Keratinocyte (primary cell): Measurements from ENCODE around the gene DLG2. TPM values are rescaled to one million over a fixed set of nuclear protein-coding genes. Genes with fewer than 3 reads are reported as not detected.

Experiments used
- DNase-seq: peaks from one replicate; pipeline ENCODE4 v3.0.0-alpha.2; 2011; ENCODE audit warnings: low read depth, missing footprints, low spot score
- FAIRE-seq: peaks from 2 replicates; lab custom pipeline; 2011; peaks lifted over from hg19 to GRCh38; lab: Jason Lieb, UNC
- H2AFZ ChIP-seq: 2 replicates; pipeline ENCODE4 v1.6.0; 2012; ENCODE audit warnings: low read length, control low read depth, inconsistent platforms; ENCODE audit not compliant: control insufficient read depth
- H3K27ac ChIP-seq: 2 replicates; pipeline ENCODE4 v1.5.1; 2011; ENCODE audit warnings: low read length; ENCODE audit not compliant: control insufficient read depth, insufficient read depth
- H3K27me3 ChIP-seq: 3 replicates; pipeline ENCODE4 v1.6.0; 2011; ENCODE audit warnings: low read length; ENCODE audit not compliant: control insufficient read depth, insufficient read depth; ENCODE audit errors: extremely low read depth
- H3K36me3 ChIP-seq, 2 experiments: 2 replicates in 1 of 2; 3 replicates in 1 of 2; pipeline ENCODE4 v1.5.1; 2011; ENCODE audit warnings: low read length in 2 of 2, mild to moderate bottlenecking in 1 of 2; ENCODE audit not compliant: control insufficient read depth in 2 of 2, insufficient read depth in 2 of 2; ENCODE audit errors: extremely low read depth in 1 of 2
- H3K4me1 ChIP-seq: 3 replicates; pipeline ENCODE4 v1.5.1; 2011; ENCODE audit warnings: low read length; ENCODE audit not compliant: control insufficient read depth, insufficient read depth; ENCODE audit errors: extremely low read depth
- H3K4me2 ChIP-seq: 3 replicates; pipeline ENCODE4 v1.6.0; 2011; ENCODE audit warnings: low read depth, low read length; ENCODE audit not compliant: control insufficient read depth, insufficient read depth; ENCODE audit errors: extremely low read depth
- H3K4me3 ChIP-seq, 3 experiments: fragments of 200-600 bp in 1 of 3; sonication (generic) in 1 of 3; 2 replicates in 2 of 3; 3 replicates in 1 of 3; pipeline ENCODE4 v1.5.1; 2011 to 2016; ENCODE audit warnings: low read length in 3 of 3, mild to moderate bottlenecking in 3 of 3, control low read depth in 2 of 3, inconsistent platforms in 1 of 3, low read depth in 1 of 3, mixed read lengths in 1 of 3, mixed run types in 1 of 3, moderate library complexity in 1 of 3; ENCODE audit not compliant: control insufficient read depth in 2 of 3, insufficient read depth in 2 of 3; ENCODE audit errors: extremely low read depth in 1 of 3
- H3K79me2 ChIP-seq: 2 replicates; pipeline ENCODE4 v1.6.0; 2012; ENCODE audit warnings: low read length; ENCODE audit not compliant: control insufficient read depth, insufficient read depth
- H3K9ac ChIP-seq: 3 replicates; pipeline ENCODE4 v1.6.0; 2011; ENCODE audit warnings: low read length; ENCODE audit not compliant: control insufficient read depth, insufficient read depth; ENCODE audit errors: extremely low read depth
- H3K9me1 ChIP-seq: 3 replicates; pipeline ENCODE4 v1.6.0; 2011; ENCODE audit warnings: low read length; ENCODE audit not compliant: control insufficient read depth, insufficient read depth; ENCODE audit errors: extremely low read depth
- H3K9me3 ChIP-seq: 2 replicates; pipeline ENCODE4 v1.5.1; 2012; ENCODE audit warnings: low read depth, low read length; ENCODE audit not compliant: control insufficient read depth
- H4K20me1 ChIP-seq: 3 replicates; pipeline ENCODE4 v1.6.0; 2011; ENCODE audit warnings: low read length; ENCODE audit not compliant: control insufficient read depth, insufficient read depth; ENCODE audit errors: extremely low read depth
- CTCF ChIP-seq, 3 experiments: IDR thresholded peaks in 1 of 3; conservative IDR thresholded peaks in 1 of 3; optimal IDR thresholded peaks in 1 of 3; 2 replicates in 2 of 3; 3 replicates in 1 of 3; pipeline versions ENCODE3 to v1.5.1; 2011; ENCODE audit warnings: low read length in 3 of 3, mild to moderate bottlenecking in 3 of 3, moderate library complexity in 2 of 3, control low read depth in 1 of 3, inconsistent platforms in 1 of 3; ENCODE audit not compliant: insufficient read depth in 2 of 3; ENCODE audit errors: extremely low read depth in 1 of 3
- EZH2 ChIP-seq: IDR thresholded peaks from one replicate; pipeline ENCODE4 v1.6.1; 2012; ENCODE audit warnings: inconsistent platforms, mild to moderate bottlenecking, low read length, moderate library complexity
- dilution Hi-C: fragments of 300-500 bp; cut with MboI; formaldehyde crosslinking; loops from one replicate; pipeline ENCODE4 v1.7.0; 2020; ENCODE audit warnings: low sequenced_read_pairs; ENCODE audit not compliant: extremely low pct_ligation_motif_present
- polyA plus RNA-seq, 5 experiments: library from polyadenylated mRNA; depleted of rRNA in 3 of 5; stranded (reverse) in 3 of 5; stranded (forward) in 1 of 5; unstranded in 1 of 5; fragments of >200 nt; gene quantifications; 1 replicate in 1 of 5; 2 replicates in 3 of 5; 3 replicates in 1 of 5; pipeline versions ENCODE4 v1.2.1 to v1.2.3, GENCODE V29; 2011 to 2012; ENCODE audit warnings: missing spikeins in 2 of 5, low read depth in 1 of 5, low replicate concordance in 1 of 5

DLG2 gene
- polyA plus RNA-seq, 1 donor (not counting 4 experiments of a cell fraction or from before 2014, with no cell fraction given): 0.55 TPM

GRCh38 chr11:84608837-84609196 is 1018.3 kb downstream of the DLG2 start:
- FAIRE-seq (no peak), DNase-seq (no peak)
- Histone ChIP-seq H3K9me1 (no peaks in the 10 kb centered on the region), H2AFZ (no peak overlapping the region), H3K27me3 (no peaks in the 10 kb centered on the region), H3K4me1 (no peaks in the 10 kb centered on the region), H3K27ac (no peak overlapping the region), H3K79me2 (no peaks in the 10 kb centered on the region), H3K36me3 (no peaks in the 10 kb centered on the region), H3K9me3 (no peaks in the 10 kb centered on the region), H3K4me2 (no peak overlapping the region), H3K4me3 (no peak overlapping the region), H4K20me1 (no peaks in the 10 kb centered on the region), H3K9ac (no peak overlapping the region)
- TF ChIP-seq CTCF (optimal IDR thresholded peaks at IDR 0.05 in 1 of 3, IDR thresholded peaks at IDR 0.05 in 1 of 3, conservative IDR thresholded peaks at IDR 0.05 in 1 of 3; ENCODE audit: extremely low read depth in 1 of 3, insufficient read depth in 2 of 3, low read length in 3 of 3) (no peak), EZH2 (no peak)
- dilution Hi-C loops: no loop called here

GRCh38 chr11:84607975-84608836 is 1018.9 kb downstream of the DLG2 start:
- Histone ChIP-seq H3K9me3 (no peaks in the 10 kb centered on the region), H3K27me3 (no peaks in the 10 kb centered on the region), H3K79me2 (no peaks in the 10 kb centered on the region), H2AFZ (no peak overlapping the region), H3K4me1 (no peaks in the 10 kb centered on the region), H3K4me3 (no peak overlapping the region), H3K9me1 (no peaks in the 10 kb centered on the region), H4K20me1 (no peaks in the 10 kb centered on the region), H3K9ac (no peak overlapping the region), H3K4me2 (no peak overlapping the region), H3K27ac (no peak overlapping the region), H3K36me3 (no peaks in the 10 kb centered on the region)
- DNase-seq (no peak), FAIRE-seq (no peak)
- dilution Hi-C loops: no loop called here
- no peak for TF ChIP-seq EZH2
